Suprapubic skin (tissue), 4 donors: ENCODE measurements around the gene AP4M1. TPM values are rescaled to one million over a fixed set of nuclear protein-coding genes. Genes with fewer than 3 reads are reported as not detected.

Experiments used
- DNase-seq, 2 donors: peaks; one replicate each; pipeline ENCODE4 v3.0.0-alpha.2; 2019; ENCODE audit warnings: low spot score in 2 of 2
- H3K27ac ChIP-seq: fragments of 200-600 bp; sonication (generic); one replicate; pipeline ENCODE4 v1.5.1; 2019
- H3K27me3 ChIP-seq: fragments of 200-600 bp; sonication (generic); one replicate; pipeline ENCODE4 v1.5.1; 2019
- H3K36me3 ChIP-seq: fragments of 200-600 bp; sonication (generic); one replicate; pipeline ENCODE4 v1.5.1; 2019
- H3K4me1 ChIP-seq: fragments of 200-600 bp; sonication (generic); one replicate; pipeline ENCODE4 v1.5.1; 2019
- H3K4me3 ChIP-seq: fragments of 200-600 bp; sonication (generic); one replicate; pipeline ENCODE4 v1.5.1; 2019; ENCODE audit warnings: mild to moderate bottlenecking
- H3K9me3 ChIP-seq: fragments of 200-600 bp; sonication (generic); one replicate; pipeline ENCODE4 v1.5.1; 2019
- EP300 ChIP-seq: sonication (generic); formaldehyde crosslinking; IDR thresholded peaks from one replicate; pipeline ENCODE4 v1.6.1; 2017; ENCODE audit warnings: antibody characterized with exemption
- POLR2A ChIP-seq, 2 donors: fragments of 450-650 bp; IDR thresholded peaks; one replicate each; pipeline ENCODE4 v1.6.1; 2017; ENCODE audit warnings: antibody characterized with exemption in 2 of 2, mild to moderate bottlenecking in 2 of 2, moderate library complexity in 2 of 2
- POLR2AphosphoS5 ChIP-seq, 3 donors: sonication (generic); formaldehyde crosslinking; IDR thresholded peaks; one replicate each; pipeline ENCODE4 v1.6.1; 2017; ENCODE audit warnings: antibody characterized with exemption in 3 of 3
- WGBS: methylation state at CpG from one replicate; pipeline ENCODE4 v1.1.5; 2018; 5-methylcytosine and 5-hydroxymethylcytosine counted together
- total RNA-seq, 4 donors: library from RNA; depleted of rRNA; stranded (reverse); fragments of >200 nt; gene quantifications; one replicate each; pipeline ENCODE4 v1.1.0, GENCODE V29; 2016
- TF ChIP-seq, protein P1 (sequence below), 2 donors: fragments of 200-600 bp in 1 of 2; fragments of 450-650 bp in 1 of 2; sonication (generic) in 1 of 2; IDR thresholded peaks; one replicate each; pipeline ENCODE4 v1.5.1; 2016 to 2019; ENCODE audit warnings: antibody characterized with exemption in 2 of 2, mild to moderate bottlenecking in 1 of 2, moderate library complexity in 1 of 2

AP4M1 gene
- total RNA-seq, 4 donors from 2014 or later = 16.7 to 33.2 (median 31.8) TPM

DNA sequence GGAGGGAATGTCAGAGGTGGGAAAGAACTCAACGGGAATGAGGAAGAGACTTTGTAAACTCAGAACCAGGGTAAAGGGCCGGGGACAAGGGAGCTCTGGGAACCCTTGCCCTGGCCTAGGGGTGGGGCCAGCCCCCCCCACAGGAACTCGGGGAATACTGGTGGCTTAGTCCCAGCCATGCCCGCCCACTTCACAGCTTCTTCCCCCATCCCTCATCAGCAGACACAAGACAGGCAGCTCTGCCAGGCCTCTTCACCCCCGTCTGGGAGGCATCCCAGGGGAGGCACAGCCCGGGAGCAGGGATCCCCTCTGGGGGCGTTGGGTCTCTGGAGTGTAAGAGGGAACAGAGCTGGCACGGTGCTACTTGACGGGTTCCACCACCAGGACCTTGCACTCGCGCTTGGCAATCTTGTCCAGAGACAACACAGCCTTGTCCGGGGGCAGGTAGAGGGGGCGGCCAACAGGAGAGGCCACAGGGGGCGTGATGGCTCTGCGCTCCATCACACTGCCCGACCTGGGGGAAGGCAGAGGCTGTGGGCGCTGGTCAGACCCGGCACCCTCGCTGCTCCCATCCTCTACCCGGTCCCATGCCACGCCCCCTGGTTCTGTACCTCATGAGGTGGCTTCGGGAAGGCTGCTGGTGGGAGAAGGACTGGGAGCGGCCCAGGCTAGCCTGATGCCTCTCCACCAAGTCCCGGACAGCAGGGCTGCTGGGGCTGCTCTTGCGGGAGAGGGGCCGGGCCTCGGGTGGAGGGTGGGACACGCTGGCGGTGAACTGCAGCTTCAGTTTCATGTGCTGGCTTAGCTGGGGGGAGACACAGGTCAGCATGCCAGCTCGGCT lies 53.4 kb downstream of the AP4M1 start:
- peaks cover 40% of the 10 kb centered on the region for H3K36me3 ChIP-seq
- no peak overlapping the region for H3K27ac ChIP-seq
- TF ChIP-seq POLR2AphosphoS5 (IDR thresholded peaks at IDR 0.05) (no peak), EP300 (no peak), POLR2A (IDR thresholded peaks at IDR 0.05) (no peak)
- TF ChIP-seq, protein P1, sequence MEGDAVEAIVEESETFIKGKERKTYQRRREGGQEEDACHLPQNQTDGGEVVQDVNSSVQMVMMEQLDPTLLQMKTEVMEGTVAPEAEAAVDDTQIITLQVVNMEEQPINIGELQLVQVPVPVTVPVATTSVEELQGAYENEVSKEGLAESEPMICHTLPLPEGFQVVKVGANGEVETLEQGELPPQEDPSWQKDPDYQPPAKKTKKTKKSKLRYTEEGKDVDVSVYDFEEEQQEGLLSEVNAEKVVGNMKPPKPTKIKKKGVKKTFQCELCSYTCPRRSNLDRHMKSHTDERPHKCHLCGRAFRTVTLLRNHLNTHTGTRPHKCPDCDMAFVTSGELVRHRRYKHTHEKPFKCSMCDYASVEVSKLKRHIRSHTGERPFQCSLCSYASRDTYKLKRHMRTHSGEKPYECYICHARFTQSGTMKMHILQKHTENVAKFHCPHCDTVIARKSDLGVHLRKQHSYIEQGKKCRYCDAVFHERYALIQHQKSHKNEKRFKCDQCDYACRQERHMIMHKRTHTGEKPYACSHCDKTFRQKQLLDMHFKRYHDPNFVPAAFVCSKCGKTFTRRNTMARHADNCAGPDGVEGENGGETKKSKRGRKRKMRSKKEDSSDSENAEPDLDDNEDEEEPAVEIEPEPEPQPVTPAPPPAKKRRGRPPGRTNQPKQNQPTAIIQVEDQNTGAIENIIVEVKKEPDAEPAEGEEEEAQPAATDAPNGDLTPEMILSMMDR (IDR thresholded peaks at IDR 0.05) = no peak
- H3K27me3 ChIP-seq = no peaks in the 10 kb centered on the region
- no peak overlapping the region for H3K4me3 ChIP-seq
- peaks cover 58% of the 10 kb centered on the region for H3K4me1 ChIP-seq
- WGBS = 70% methylated on average over 9 of the region's 30 CpGs
- DNase-seq = no peak
- H3K9me3 ChIP-seq = no peaks in the 10 kb centered on the region

DNA sequence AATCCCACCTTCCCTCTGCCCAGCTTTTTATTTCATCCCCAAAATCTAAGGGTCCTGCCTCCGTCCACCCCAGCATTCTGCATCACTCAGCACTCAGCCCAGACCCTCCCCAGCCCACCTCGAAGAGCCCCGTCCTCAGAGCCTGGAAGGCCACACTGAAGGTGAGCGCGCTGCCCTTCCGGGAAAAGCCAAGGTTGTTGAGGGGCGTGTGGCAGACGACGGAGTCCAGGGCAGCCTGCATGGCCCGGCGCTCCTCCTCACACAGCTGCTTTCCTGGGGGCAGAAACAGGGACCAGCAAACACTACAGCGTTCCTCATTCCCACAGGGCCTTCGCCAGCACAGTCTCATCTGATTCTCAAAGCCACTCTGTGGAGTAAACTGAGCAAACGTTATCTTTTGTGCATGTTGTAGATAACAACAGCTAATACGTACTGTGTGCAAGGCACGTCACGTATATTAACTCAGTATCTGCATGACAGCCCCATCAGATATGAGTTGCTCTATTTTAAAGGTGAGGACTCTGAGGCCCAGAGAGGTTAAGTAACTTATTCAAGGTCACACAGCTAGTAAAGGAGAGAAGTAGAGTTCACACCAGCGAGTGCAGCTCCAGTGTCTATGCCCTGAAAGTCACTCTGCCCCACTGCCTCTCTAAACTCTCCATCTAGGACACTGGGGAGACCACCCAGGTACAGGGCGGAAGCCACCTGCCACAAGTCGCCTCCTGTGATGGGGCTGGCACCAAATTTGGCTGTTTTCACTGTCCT lies 54.3 kb downstream of the AP4M1 start:
- Histone ChIP-seq H3K36me3 (peaks cover 40% of the 10 kb centered on the region), H3K9me3 (no peaks in the 10 kb centered on the region), H3K27me3 (no peaks in the 10 kb centered on the region), H3K27ac (no peak overlapping the region), H3K4me3 (no peak overlapping the region), H3K4me1 (peaks cover 49% of the 10 kb centered on the region)
- DNase-seq = no peak
- WGBS = 79% methylated on average over 20 of the region's 20 CpGs
- TF ChIP-seq, protein P1 (IDR thresholded peaks at IDR 0.05) = no peak

DNA sequence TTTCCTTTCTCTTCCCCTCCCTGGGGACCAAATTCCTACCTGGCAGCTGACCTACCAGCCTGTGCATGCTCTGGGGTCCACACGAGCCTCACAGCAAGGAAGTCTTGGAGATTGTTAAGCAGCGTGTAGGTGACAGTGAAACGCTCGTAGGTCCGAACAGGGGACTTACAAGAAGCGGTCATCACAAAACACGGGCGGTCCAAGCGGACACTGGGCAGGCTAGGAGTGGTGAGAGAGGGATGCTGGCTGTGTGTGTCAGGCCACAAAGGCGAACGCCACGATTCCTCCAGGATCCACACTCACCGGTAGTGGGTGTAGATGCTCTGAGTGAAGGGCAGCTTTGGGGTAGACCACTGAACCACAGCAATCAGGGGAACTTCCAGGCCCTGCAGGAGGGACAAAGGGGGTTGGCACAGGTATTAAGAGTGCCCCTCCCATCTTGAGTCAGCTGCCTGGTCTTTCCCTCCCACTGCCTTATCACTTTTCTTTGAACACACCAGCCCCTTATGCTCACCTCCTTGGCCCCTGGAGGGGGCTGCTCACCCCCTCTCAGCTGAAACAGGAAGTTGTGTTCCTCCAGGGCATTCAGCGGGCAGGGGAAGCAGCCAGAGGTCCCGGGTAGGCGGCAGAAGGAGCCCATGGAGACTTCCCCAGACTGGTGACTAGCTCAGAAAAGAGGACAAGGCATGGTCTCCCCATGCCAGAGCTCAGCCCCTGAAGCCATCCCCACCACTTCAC lies 55.1 kb downstream of the AP4M1 start:
- Histone ChIP-seq H3K27me3 (no peaks in the 10 kb centered on the region), H3K27ac (no peak overlapping the region), H3K9me3 (no peaks in the 10 kb centered on the region), H3K36me3 (peaks cover 40% of the 10 kb centered on the region), H3K4me3 (no peak overlapping the region), H3K4me1 (peaks cover 49% of the 10 kb centered on the region)
- no peak for DNase-seq
- 76% methylated on average over 16 of the region's 16 CpGs for WGBS
- TF ChIP-seq POLR2AphosphoS5 (IDR thresholded peaks at IDR 0.05) = no peak
- no peak for TF ChIP-seq POLR2A (IDR thresholded peaks at IDR 0.05)
- TF ChIP-seq EP300 = no peak
- TF ChIP-seq, protein P1 (IDR thresholded peaks at IDR 0.05) = no peak

DNA sequence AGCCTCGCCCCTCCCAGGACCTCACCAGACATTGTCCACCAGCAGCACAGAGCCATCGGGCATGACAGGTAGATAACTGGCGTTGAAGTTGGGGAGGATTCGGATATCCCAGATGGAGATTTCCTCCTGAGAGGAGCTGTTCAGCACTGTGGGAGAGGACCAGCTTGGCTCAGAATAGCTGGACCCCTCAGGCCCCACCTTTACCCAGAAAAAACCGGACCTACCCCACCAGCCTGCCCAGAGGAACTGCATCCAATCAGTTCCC lies 55.6 kb downstream of the AP4M1 start:
- Histone ChIP-seq H3K4me1 (peaks cover 49% of the 10 kb centered on the region), H3K27ac (peak overlapping the region; percentile 32), H3K4me3 (peak overlapping the region; percentile 61), H3K36me3 (peaks cover 35% of the 10 kb centered on the region), H3K9me3 (no peaks in the 10 kb centered on the region), H3K27me3 (no peaks in the 10 kb centered on the region)
- DNase-seq = no peak
- TF ChIP-seq, protein P1 (IDR thresholded peaks at IDR 0.05) = no peak
- TF ChIP-seq POLR2AphosphoS5 (IDR thresholded peaks at IDR 0.05) = no peak
- no peak for TF ChIP-seq POLR2A (IDR thresholded peaks at IDR 0.05)
- no peak for TF ChIP-seq EP300
- 75% methylated on average over 4 of the region's 5 CpGs for WGBS
